GM18511 (cell line): Measurements from ENCODE around the gene DLEU7.

Experiments
- ATAC-seq: cut with Tn5 transposase; IDR thresholded peaks from one replicate; pipeline ENCODE4 v1.9.1; 2021; ENCODE audit warnings: mild to moderate bottlenecking, moderate library complexity; ENCODE audit not compliant: unreplicated experiment

The DLEU7 gene

GRCh38 chr13:50844084-50844875 lies 788 bp upstream of the DLEU7 start:
- no peak for ATAC-seq

DNA sequence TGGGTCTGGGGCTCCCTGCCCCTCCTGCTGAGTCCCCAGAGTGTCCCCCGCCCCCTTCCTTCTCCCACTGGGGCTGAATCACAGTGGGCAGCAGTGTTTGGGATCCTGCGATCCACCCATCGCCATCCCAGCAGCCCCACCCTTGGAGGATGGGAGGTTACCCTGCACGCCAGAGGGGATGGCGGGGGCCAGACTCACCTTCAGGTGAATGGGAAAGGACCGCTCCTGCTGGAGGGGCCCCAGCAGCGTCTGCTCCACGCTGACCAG lies 569 bp downstream of the DLEU7 start:
- no peak for ATAC-seq

DNA sequence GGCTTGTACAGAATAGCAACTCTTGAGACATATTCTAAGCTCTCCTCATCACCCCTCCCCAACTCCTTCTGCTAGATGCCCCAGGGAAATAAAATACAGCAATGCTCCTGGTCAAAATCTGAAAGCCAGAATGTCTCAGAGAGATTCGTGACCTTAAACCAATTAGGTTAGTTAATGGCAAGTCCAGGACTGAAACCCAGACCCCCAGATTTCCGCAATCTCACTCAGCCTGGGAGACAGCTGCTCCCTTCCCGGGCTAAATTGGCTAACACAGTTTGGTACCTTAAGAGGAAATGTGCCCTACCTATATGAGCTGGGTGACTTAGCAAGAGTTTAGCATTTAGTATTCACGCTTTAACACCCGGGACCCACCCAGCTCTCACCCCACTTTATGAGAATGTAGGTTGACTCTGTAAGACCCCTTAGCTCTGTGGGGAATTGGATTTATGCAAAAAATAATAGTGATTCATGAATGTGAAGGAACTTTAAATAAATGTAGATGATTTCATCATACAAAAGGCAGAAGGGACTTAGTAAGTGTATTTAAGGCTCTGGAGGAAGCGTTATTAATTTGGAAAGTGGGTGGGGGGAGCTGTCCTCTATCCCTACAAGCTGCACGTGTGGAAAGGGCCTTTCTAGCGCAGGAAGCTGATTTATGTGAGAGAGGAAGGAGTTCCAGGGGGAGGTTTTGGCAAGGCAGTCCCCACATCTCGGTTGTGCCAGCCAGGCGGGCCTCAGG lies 1.1 kb downstream of the DLEU7 start:
- no peak for ATAC-seq

- no peak for ATAC-seq
Observed at GRCh38 chr13:50841786-50842185, 1.7 kb downstream of the DLEU7 start.

DNA sequence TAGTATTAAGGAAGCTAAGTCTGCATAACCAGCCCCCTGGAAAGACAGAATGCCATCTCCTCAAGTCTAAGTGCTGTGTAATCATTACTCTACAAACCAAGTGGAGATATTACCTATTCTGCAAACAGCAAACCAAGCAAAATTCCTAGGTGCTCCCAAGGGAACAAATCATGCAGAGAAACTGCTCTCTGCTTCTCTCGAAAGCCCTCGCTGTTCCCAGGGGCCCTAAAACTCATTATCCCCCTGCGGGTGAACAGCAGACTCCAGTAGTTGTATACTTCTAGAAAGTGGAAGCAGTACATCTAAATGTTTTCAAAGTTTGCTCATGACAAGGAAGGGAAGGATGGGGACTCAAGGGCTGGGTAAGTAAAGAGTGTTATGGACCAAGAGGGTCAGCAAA lies 3.2 kb downstream of the DLEU7 start:
- ATAC-seq = no peak

DNA sequence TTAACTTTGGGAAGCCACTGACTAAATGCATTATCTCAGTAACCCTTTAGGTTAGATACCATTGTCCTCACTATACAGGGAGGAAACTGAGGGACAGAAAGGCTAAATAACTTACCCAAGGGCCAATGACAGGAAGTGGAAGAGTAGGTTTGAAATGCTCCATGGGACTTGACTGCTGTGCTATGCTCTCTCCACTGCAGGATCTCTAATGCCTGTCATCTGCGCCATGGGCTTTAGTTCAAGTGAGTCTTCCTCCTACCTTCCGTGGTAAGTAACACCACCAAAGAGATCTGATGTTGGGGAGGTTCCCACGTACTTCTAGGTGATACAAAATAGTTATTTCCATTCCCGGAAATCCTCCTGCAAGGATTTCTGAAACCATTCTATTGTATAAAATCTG lies 3.7 kb downstream of the DLEU7 start:
- ATAC-seq = no peak

DNA sequence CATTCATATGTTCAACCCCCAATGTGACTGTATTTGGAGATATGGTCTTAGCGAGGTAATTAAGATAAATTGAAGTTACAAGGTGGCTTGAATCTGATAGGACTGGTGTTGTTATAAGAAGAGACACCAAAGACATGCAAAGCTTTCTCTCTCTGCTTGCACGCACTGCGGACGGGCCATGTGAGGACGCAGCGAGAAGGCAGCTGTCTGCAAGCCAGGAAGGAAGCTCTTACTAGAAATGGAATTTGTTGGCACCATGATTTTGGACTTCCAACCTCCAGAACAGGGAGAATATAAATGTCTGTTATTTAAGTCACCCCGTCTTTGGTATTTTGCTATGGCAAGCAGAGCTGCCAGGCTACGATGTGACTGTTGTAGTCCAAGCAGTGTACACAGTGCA lies 4.8 kb downstream of the DLEU7 start:
- no peak for ATAC-seq

GRCh38 chr13:50838031-50838430 lies 5.5 kb downstream of the DLEU7 start:
- no peak for ATAC-seq

GRCh38 chr13:50831512-50831911 lies 12.0 kb downstream of the DLEU7 start:
- no peak for ATAC-seq

DNA sequence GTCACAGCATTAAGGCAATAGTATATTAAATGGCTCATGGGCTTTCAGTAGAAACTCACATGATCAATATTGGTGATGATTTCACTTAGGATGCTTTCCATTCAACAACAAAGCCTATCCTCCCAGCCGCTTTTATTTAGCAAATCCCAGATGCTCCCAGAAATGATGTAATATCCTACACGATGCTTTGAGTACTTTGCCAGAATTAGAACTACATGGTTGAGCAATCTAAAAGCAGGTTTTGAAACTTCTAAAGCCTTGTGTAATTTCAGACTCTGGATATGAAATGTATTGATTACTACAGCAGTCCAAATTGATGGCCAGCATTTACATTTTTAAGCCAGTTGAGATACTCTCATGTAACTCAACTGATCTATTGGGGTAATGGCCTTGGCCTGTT lies 13.6 kb downstream of the DLEU7 start:
- ATAC-seq = no peak

GRCh38 chr13:50829226-50829625 lies 14.3 kb downstream of the DLEU7 start:
- ATAC-seq = no peak

- ATAC-seq = no peak
Observed at GRCh38 chr13:50826035-50826434, 17.5 kb downstream of the DLEU7 start.

GRCh38 chr13:50812242-50812641 lies 31.2 kb downstream of the DLEU7 start:
- no peak for ATAC-seq

- peak; percentile 97 for ATAC-seq
Observed at GRCh38 chr13:50810998-50811397, 32.5 kb downstream of the DLEU7 start.

GRCh38 chr13:50810468-50810867 lies 33.0 kb downstream of the DLEU7 start:
- ATAC-seq = no peak

GRCh38 chr13:50809133-50810090 lies 34.1 kb downstream of the DLEU7 start:
- ATAC-seq = no peak

DNA sequence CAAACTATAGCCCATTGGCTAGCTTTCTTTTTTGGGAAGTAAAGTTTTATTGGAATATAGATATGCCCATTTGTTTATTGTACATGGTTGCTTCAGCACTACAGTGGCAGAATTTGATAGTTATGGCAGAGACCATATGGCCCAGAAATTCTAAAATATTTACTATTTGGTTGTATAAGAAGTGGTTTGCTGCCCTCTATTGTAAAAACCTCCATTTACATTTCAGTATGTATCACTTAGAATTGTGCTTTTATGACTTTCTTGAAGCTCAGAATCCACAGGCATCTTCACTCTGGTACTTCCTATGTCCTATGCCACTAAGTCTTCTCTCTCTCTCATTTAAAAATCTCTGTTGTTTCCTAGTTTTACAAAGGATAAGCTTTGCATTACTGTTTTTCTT lies 37.7 kb downstream of the DLEU7 start:
- no peak for ATAC-seq

- peak; percentile 87 for ATAC-seq
Observed at GRCh38 chr13:50801087-50801931, 42.2 kb downstream of the DLEU7 start.

DNA sequence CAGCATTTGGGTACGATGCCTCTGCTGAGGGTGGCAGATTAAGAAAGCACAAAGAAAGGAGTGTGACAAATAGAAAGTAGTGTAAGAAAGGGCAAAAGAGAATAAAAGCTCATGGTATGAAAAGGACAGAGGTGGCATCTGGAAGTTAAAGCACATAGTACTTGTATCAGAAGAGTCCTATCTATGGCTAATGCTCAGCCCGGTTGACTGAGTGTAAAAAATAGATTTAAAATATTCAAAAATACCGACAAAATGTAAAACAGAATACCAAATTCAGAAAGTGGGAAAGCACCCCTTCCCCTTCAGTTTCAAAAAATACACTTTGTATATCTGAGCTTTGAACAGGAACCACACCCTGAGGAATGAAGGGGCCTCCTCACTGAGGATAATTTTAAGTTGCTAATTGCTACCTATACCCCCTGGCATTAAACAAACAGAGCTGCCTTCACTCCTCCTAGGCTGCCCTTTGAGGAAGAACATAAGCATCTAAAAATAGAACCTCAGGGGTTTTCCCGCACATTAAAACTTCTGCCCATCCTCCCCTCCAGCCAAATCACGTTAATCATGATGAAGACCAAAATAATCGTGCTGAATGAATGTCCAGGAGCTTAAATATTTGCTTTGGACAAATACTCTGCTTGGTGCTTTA lies 43.3 kb downstream of the DLEU7 start:
- no peak for ATAC-seq

GRCh38 chr13:50798923-50799322 lies 44.6 kb downstream of the DLEU7 start:
- no peak for ATAC-seq
